ENCODE results near the gene PNMA1. TPM values are rescaled to one million over a fixed set of nuclear protein-coding genes. Genes with fewer than 3 reads are reported as not detected.

PNMA1 gene
- total RNA-seq, 6 experiments from 2014 or later, result 1.7 to 7.6 (median 3.7) TPM

- DNase-seq, result peak in 1 of 3 donors; percentile 44
- Histone ChIP-seq H3K4me1 (peaks cover 2 to 53% (median 29%) of the 10 kb centered on the region in 4 donors), H3K27ac (peak overlapping the region in 2 of 3 donors; percentile 33 to 71), H3K4me3 (no peak overlapping the region), H3K36me3 (peaks cover 0 to 51% (median 11%) of the 10 kb centered on the region in 4 donors), H3K27me3 (no peaks in the 10 kb centered on the region), H3K9me3 (no peaks in the 10 kb centered on the region)
- no peak for ATAC-seq
- intact Hi-C loops (cut with DNase I), result loop anchor here (5.0 kb wide), 2 partner anchors 96 to 101 kb away; no protein-coding TSS in a partner anchor
- 55% methylated on average over 8 of the region's 14 CpGs for WGBS (ENCODE audit: insufficient coverage, low coverage, low lambda C conversion rate, missing lambda C conversion rate)
- TF ChIP-seq, protein P1, sequence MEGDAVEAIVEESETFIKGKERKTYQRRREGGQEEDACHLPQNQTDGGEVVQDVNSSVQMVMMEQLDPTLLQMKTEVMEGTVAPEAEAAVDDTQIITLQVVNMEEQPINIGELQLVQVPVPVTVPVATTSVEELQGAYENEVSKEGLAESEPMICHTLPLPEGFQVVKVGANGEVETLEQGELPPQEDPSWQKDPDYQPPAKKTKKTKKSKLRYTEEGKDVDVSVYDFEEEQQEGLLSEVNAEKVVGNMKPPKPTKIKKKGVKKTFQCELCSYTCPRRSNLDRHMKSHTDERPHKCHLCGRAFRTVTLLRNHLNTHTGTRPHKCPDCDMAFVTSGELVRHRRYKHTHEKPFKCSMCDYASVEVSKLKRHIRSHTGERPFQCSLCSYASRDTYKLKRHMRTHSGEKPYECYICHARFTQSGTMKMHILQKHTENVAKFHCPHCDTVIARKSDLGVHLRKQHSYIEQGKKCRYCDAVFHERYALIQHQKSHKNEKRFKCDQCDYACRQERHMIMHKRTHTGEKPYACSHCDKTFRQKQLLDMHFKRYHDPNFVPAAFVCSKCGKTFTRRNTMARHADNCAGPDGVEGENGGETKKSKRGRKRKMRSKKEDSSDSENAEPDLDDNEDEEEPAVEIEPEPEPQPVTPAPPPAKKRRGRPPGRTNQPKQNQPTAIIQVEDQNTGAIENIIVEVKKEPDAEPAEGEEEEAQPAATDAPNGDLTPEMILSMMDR (IDR thresholded peaks at IDR 0.05), result no peak
- no peak for TF ChIP-seq POLR2A (IDR thresholded peaks at IDR 0.05)
Observed at GRCh38 chr14:73726025-73726961, 12.1 kb upstream of the PNMA1 start.

DNA sequence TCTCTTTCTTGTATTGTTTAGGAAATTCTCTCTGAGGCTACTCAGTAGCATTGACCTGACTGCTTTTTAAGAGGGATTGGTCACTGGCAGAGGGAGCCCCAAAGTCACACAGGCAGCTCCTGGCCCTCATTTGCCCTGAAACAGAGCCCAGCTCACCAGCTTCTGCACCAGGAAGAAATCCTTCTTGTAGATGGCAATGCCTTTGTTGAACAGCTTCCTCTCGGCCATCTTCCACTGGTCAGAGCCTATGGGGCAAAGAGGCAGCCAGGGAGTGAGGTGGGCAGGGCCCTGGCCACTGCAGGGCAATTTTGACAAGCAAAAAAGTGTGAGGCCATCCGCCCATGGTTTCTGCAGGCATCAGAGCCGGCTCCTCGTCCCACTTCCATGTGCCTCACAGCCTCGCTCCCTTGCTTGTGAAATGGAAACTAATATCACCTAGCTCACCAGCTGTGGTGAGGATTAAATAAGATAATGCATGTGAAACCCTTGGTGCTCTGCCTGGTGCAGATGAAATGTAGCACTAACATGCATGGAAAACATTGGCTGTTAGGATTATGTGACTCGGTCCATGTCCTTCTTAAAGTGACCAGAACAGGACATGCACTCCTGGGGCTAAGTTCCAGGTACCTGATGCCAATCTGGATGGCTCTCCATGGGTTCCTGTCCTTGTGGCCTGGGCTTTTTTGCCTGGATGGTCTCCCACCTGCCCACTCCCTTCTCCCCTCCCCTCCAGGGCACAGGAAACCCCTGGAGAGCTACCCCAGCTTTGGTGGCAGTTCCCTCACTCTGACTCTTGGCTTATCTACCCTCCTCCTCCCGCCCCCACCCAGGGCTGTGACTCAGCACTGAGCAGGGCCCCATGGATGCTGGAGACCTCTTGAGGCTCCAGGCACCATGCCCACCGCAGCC, 11.2 kb upstream of the PNMA1 start:
- 53% methylated on average over 2 of the region's 8 CpGs for WGBS (ENCODE audit: insufficient coverage, low coverage, low lambda C conversion rate, missing lambda C conversion rate)
- peaks cover 2 to 61% (median 29%) of the 10 kb centered on the region in 4 donors for H3K4me1 ChIP-seq

DNA sequence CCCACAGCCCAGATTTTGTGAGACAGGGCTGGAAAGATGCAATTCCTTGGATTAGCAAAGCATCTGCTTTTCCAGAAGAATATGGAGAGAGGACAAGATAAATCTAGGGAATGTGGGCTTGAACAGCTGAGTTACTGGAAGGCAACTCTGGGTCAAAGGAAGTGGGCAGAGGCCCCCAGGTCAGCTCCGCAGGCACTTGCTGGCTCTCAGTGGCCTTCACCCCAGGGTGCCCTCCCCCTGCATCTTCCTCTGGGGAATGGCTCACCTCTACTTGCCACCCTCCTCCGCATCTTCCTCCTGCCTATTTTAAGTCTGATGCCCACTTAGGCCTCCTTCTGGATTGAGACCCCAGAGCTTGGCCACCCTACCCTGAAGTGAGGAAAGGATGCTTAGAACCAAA, 10.5 kb upstream of the PNMA1 start:
- Histone ChIP-seq H3K4me1 (peaks cover 2 to 68% (median 29%) of the 10 kb centered on the region in 4 donors), H3K9me3 (no peaks in the 10 kb centered on the region), H3K27ac (peak overlapping the region; percentile 71 to 81 (median 73)), H3K4me3 (no peak overlapping the region), H3K27me3 (no peaks in the 10 kb centered on the region), H3K36me3 (peaks cover under 1 to 62% (median 14%) of the 10 kb centered on the region in 4 donors)
- no CpG with 5 or more reads among the region's 2 CpGs for WGBS (ENCODE audit: insufficient coverage, low coverage, low lambda C conversion rate, missing lambda C conversion rate)
- ATAC-seq, result no peak
- no peak for DNase-seq
- TF ChIP-seq, protein P1 (IDR thresholded peaks at IDR 0.05), result no peak
- TF ChIP-seq POLR2A (IDR thresholded peaks at IDR 0.05), result no peak
- intact Hi-C loops (cut with DNase I), result loop anchor here (5.0 kb wide), 2 partner anchors 98 to 103 kb away; no protein-coding TSS in a partner anchor

More for the DNA sequence above, 11.2 kb upstream of the PNMA1 start:
- TF ChIP-seq, protein P1 (IDR thresholded peaks at IDR 0.05), result no peak
- no peak for TF ChIP-seq POLR2A (IDR thresholded peaks at IDR 0.05)
- H3K27ac ChIP-seq, result peak overlapping the region; percentile 71 to 81 (median 73)
- H3K36me3 ChIP-seq, result peaks cover 0 to 58% (median 16%) of the 10 kb centered on the region in 4 donors
- DNase-seq, result peak in 1 of 3 donors; percentile 37
- no peaks in the 10 kb centered on the region for H3K9me3 ChIP-seq
- no peaks in the 10 kb centered on the region for H3K27me3 ChIP-seq
- ATAC-seq, result no peak
- H3K4me3 ChIP-seq, result no peak overlapping the region
- intact Hi-C loops (cut with DNase I), result loop anchor here (5.0 kb wide), 2 partner anchors 97 to 102 kb away; no protein-coding TSS in a partner anchor

All from right lobe of liver (tissue), 6 donors.